Epithelial cell of esophagus (primary cell): ENCODE data around the gene TFEB.

ENCODE experiments used
- DNase-seq: peaks from one replicate; pipeline ENCODE4 v3.0.0; 2010; ENCODE audit warnings: low read depth
- H3K4me3 ChIP-seq: 2 replicates; pipeline ENCODE4 v1.5.1; 2011; ENCODE audit warnings: mild to moderate bottlenecking, low read length, control low read depth
- TF ChIP-seq, protein P1 (sequence below): IDR thresholded peaks from 2 replicates; pipeline ENCODE4 v1.5.1; 2011; ENCODE audit warnings: low read depth, mild to moderate bottlenecking, low read length, control low read depth, inconsistent platforms; ENCODE audit not compliant: insufficient read depth; ENCODE audit errors: missing control alignments

TFEB gene

DNA sequence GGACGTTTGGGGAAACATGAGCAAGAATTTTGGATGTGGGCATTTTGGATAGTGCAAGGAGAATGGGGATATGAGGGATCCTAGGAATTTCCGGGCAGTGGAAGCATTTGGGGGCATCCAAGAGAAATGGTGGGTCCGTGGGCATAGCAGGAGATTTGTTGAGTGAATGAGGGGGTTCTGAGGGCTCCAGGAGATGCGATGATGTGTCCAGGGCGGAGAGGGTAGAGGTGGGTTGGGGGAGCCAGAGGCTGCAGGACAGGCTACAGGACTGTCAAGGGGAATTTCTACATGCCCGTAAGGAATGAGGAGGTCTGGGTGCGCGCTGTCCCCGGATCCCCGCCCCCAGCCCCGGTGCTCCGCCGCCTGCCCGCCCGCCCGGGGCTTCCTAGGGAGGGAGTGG is 43.9 kb upstream of the TFEB start:
- no peak for DNase-seq
- H3K4me3 ChIP-seq, result peak overlapping the region; percentile 52
- TF ChIP-seq, protein P1, sequence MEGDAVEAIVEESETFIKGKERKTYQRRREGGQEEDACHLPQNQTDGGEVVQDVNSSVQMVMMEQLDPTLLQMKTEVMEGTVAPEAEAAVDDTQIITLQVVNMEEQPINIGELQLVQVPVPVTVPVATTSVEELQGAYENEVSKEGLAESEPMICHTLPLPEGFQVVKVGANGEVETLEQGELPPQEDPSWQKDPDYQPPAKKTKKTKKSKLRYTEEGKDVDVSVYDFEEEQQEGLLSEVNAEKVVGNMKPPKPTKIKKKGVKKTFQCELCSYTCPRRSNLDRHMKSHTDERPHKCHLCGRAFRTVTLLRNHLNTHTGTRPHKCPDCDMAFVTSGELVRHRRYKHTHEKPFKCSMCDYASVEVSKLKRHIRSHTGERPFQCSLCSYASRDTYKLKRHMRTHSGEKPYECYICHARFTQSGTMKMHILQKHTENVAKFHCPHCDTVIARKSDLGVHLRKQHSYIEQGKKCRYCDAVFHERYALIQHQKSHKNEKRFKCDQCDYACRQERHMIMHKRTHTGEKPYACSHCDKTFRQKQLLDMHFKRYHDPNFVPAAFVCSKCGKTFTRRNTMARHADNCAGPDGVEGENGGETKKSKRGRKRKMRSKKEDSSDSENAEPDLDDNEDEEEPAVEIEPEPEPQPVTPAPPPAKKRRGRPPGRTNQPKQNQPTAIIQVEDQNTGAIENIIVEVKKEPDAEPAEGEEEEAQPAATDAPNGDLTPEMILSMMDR, result no peak

DNA sequence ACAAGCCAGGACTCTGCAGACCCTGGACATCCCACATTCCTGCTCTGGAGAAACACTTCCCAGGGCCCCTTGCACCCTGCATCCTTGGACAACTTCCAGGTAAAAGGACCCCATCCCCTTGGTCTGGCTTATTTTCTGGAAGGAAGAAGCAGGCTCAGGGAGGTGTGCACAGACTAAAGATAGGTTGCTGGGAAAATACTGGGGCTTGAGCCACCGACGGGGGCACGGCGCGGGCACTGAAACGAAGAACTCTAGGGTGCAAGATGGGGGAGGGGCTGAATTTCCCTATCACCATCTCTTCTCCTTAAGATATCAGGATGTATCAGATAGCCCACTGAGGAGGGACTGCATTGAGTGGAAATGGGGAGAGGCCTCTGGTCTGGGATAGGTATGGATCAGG is 43.5 kb upstream of the TFEB start:
- H3K4me3 ChIP-seq, result peak overlapping the region; percentile 52
- TF ChIP-seq, protein P1, result no peak
- DNase-seq, result no peak

DNA sequence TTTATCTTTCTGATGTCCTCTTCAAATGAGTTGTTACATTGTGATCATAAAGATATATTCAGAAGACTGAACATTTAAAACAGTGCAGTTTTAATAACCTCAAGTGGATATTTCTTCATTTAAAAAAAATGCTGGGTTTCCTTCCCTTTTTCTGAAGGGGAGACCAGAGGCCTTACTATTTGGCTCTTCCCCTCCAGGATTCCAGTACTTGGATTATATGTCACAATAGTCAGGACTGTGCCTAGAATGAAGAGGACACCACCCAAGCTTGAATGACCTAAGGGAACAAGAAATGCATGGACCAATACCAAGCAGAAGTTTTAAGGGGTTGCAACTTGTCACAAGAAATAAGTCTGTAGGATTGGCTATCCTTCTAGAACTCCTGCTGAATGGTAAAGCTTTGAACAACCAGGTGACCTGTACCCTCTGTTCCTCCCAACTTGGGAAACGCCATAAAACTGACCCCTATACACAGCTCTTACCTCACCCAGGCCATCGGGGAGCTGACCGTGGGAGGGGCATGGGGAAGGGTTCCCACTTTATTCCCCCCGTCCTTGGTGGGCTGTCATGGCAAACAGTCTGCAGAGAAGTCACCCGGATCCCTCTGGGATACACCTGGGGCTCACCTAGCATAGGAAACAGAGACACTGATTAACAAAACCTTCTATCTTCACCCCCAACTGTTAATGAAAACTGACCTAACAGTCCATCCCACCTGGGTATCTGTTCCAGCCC is 42.3 kb upstream of the TFEB start:
- TF ChIP-seq, protein P1, result no peak
- DNase-seq, result no peak
- no peak overlapping the region for H3K4me3 ChIP-seq

DNA sequence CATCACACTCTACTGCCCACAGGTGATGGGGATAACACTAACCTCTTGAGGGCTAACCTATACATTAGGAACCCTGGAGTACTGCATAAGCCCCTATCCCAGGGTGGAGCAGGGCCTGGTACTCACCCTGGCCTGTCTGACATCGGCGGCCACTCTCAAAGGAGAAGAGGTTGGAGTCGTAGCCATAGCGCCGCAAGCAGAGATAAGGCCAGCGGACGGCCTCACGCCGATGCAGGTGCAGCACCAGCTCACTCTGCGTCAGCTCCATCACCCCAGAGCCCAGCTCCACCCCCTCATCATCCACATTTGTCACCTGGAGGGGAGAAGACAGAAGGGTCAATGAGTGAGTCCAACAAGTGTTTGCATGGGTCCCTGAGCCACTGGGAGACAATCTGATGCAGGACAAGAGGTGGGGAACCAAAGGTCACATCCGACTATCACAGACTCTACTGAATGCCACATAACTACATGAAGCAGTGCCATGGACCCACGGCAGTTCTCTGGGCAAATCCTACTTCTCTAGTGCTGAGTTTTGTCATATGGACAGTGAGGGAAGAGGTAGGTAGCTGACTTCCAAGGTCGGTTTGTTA is 40.0 kb upstream of the TFEB start:
- no peak for DNase-seq
- TF ChIP-seq, protein P1, result no peak
- H3K4me3 ChIP-seq, result no peak overlapping the region

DNA sequence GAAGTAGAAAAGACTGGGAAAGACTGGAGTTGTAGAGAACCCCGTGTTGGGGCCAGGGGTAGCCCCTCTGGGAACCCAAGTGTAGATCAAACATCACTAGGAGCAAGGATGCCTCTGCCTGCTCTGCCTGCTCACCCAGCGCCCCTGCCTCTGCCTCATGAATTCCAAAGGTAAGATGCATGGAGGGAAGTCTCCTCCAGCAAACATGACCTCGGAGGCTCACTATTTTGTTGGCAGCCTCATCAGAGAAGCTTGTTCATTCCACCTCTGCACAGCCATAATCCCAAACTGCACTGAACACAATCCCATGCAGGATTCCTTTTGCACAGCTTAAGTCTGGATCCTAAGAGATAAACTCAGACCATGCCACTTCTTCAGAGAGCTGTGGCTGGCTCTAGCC is 39.4 kb upstream of the TFEB start:
- no peak for DNase-seq
- no peak overlapping the region for H3K4me3 ChIP-seq
- TF ChIP-seq, protein P1, result no peak

DNA sequence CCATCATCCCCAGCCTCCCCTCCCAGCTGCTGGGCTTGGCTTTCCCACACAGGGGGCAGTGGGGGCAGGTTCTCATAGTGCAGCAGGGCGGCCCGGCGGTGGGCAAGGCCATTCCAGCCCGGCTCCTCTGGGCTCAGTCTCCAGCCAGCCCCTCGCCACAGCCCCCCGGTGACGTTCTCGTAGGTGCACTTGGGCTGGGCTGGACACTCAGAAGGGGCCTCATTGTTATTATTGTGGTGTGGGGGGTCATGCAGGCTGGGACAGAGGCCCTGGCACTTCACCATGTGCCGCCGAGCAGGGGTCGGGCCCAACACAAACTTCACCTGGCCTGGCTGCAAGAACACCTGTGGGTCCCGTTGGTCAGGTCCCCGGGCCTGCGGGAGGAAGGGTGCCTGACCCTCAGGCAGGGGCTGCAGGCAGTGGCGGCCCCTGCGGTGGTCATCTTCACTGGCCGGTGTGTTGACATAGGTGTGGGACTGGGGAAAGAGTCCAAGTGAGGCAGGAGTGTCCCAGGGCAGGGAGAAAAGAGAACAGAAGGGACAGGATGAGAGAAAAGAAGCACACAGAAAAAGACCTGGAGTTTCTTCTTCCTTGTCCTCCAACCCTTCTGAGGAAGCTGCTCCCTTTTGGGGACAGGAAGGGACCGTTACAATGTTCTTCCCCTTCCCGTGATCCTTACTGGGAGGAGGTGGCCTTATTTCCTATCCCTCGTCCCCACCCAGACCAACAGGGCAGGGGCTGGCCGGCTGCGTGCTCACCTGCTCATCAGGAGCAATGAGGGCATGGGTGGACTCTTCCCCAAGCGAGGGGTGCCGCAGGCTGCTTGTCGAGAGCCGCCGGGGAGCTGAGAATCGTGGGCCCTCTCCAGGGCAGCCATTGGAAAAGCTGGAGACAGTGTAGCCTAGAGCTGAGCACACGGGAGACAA is 35.9 kb upstream of the TFEB start:
- no peak for DNase-seq
- TF ChIP-seq, protein P1, result no peak
- no peak overlapping the region for H3K4me3 ChIP-seq
